SKM-1 treated with dmso at 0.1 percent for 144 hours (cell line): ENCODE data around the gene SPATS2L.

Source experiments
- DNase-seq: peaks from one replicate; lab custom pipeline; 2025; ENCODE audit not compliant: unreplicated experiment; lab: John Stamatoyannopoulos, UW

SPATS2L gene

DNA sequence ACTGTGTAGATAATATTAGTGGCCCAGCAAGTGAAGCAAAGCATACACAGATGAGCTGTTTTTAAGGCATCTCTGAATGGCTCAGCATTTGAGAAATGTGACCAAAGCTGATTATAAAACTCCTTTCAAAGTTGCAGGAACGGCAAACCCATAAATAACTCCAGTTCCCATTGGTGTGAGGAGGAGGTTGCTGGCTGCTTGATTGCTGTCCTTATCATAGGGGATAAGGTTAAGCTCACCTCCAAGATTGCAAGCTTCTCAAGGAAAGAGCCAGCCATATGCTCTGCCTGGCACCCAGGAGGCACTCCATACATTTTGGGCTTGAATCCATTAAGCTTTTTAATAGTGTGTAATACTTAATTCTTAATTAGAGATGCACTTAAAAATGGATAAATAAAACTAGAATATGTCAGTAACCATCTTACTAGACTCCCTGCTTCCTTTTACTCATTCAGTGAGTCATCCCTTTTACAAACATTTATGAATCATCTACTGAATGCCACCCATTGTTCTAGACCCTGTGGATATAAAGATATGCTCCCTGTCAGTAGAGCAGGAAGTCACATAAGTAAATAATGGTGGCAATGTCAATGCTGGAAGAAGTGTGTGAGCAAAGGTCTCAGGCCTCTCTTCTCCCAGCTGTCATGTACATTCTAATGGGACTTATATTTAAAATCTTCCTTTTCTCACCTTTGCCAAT, 99.3 kb downstream of the SPATS2L start:
- no peak for DNase-seq

DNA sequence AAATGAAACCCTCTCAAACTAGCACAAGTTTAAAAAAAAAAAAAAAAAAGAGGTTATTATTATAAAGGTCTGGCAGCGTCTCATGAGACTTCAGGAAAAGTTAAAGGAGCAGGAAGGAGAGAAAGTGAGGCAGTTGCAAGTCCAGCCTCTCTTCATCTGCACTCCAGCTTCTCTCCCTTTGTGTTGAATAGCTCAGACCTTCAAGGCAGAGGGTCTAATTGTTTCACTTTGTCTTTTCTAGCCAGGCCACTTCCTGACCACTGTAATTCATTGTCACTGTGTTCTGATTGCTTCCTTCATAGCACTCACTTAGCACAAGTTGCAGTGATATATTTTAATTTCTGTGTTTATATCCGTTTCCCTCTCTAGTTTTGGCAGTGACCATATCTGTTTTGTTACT, 99.9 kb downstream of the SPATS2L start:
- DNase-seq, result no peak

DNA sequence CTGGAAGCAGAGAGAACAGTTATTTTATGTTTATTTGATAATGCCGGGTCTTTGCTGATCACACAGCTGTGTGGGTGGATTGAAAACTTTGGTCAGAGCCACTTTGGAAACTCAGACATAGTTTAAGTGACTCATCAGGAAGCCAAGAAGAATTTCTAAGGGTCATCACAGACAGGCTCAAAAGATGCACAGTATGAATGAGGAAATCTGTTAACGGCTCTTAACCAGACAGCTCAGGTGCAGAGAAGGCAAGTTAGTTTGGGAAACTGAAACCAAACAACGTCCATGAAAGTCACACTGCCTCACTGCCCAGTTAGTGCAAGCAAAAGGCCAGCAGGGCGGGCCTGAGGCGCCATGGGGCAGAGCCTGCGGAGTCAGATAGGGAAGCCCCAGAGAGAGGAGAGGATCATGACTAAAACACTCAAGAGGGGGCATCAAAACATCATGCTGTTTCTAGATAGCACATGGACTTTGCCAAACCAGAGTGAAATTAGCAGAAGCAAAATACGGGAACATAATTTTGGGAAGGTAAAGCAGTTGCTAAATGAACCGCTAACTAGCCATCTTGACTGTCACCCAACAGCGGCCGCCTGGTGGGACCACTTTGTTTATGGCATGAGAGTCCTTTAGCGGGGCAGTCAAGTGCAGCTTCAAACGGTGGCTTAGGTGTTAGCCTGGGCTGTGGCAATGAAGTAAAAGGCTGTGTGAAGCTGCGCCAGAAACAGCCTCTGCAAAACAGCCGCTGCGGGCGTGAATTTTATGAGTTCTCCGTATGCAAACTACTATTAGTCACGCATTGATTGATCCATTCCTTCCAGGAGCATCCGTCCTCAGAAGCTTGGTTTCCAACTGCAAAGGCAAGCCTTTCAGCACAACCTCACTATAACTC, 102.2 kb downstream of the SPATS2L start:
- DNase-seq, result no peak

DNA sequence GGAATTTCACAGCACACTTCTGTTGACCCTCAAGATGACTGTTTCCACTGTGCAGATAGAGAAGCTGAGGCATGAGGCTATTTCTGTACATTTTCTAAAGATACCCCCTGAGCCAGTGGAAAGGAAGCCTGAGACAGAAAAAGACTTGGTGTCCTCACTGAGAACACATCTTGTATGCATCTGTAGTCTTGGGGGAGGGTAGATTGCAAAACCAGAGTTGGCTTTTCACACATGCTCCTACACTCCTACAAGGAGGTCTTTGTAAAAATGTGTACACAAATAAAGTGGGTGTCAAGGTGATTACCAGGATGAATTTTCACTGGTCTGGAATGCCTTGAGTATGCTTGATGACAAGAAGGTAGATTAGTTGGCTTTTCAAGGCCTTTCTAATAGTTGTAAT, 105.3 kb downstream of the SPATS2L start:
- no peak for DNase-seq

DNA sequence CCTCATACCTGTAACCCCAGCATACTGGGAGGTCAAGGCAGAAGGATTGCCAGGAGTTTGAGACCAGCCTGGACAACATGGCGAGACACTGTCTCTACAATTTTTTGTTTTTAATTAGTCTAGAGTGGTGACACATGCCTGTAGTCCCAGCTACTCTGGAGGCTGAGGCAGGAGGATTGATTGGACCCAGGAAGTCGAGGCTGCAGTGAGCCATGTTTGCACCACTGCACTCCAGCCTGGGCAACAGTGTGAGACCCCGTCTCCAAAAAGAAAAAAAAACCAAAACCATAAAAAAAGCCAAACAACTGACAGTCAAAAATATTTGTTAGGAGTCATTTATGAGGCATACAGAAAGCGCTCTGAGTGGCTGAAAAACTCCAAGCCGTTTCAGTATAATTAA, 107.9 kb downstream of the SPATS2L start:
- no peak for DNase-seq

DNA sequence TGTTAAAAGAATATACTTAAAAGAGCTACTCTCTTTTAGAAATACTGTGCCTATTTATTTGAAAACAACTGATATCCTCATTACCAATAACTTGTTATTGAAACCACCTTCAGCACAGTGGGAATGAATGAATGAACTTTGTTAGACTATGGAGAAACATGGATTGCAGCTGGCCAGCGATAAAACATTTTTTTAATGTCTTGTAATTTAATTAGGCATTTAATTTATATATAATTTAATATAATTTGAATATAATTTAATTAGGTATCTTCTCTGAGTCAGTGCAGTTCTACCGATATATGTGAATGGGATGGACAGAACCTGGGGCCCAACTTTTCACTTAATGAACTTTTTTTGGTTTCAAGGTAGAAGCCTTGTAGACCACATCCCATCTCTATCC, 109.0 kb downstream of the SPATS2L start:
- DNase-seq, result no peak

DNA sequence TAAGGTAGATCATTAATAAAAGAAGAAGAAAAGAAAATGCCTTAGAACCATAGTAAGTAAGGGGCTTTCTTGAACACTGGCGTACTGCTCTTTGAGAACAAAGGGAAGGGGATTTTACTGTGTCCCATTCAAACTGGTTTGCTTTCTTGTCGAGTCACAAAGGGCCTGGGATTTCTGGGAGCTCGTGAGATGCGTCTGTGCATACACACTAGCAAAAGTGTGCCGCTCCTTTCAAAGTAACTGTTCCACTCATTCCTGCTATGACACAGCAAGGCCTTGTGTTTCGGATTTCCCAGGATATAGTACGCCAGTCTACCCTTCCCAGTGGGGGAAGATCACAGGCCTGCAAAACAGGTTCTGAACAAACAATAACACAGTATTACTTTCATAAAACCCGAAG, 110.4 kb downstream of the SPATS2L start:
- DNase-seq, result no peak

DNA sequence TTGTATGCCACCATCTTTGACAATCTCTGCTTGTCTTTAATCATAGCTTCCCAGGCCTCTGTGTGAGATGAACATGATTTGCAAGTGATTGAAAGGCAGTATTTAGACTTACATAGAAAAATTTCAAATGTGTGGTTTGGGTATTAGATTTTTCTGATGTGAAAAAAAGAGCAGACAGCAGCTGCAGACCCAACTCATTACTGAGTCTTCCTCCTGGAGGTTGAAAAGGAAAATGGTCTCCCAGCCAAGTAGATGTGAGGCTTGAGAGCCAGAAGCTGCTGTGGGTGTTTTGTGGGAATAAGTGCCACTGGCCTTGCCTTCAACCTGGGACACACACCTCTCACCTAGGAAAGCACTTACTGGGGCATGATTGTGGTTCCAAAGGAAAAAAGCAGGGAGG, 110.9 kb downstream of the SPATS2L start:
- DNase-seq, result no peak

DNA sequence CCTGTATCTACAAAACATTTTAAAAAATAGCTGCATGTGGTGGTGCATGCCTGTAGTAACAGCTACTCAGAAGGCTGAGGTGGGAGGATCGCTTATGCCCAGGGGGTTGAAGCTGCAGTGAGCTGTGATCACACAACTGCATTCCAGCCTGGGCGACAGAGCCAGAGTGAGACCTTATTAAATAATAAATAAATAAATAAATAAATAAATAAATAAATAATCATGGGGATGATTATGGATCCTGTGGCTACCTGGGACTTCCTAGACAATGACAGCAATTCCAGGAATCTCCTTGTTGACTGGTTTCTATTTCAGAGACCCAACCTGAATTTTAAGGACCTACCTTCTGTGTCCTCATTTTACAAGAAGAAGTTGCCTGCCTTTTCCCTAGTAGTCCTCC, 111.9 kb downstream of the SPATS2L start:
- no peak for DNase-seq

DNA sequence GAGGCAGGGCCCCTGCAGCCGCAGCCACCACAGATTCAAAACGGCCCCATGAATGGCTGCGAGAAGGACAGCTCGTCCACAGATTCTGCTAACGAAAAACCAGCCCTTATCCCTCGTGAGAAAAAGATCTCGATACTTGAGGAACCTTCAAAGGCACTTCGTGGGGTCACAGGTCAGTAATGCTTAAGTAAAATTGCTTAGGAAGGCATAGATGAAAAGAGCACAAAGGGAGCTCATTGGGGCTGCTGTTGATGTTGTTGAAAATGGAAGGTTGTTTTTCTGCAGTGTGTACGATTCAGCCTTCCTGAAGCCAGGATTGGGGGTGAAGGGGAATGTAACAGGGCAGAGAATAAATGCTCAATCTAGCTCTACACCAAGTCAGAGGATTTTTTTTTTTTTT, 112.8 kb downstream of the SPATS2L start:
- no peak for DNase-seq

DNA sequence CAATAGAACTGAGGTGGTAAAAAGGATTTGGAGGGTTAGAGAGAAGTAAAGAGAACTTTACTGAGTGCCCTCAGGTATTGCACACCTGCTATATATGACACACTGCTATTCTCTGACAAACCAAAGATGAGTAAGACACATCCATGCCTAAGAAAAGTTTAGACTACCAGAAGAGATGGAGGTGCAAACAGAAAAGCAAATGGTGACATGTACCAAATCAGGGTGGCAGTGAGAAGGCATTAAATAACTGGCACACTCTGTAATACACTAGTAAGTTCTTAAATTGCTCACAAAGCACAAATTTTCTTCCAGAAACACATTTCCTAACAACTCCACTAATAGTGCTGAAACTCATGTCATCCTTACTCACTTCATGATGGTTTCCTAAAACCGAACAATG, 114.8 kb downstream of the SPATS2L start:
- DNase-seq, result no peak

DNA sequence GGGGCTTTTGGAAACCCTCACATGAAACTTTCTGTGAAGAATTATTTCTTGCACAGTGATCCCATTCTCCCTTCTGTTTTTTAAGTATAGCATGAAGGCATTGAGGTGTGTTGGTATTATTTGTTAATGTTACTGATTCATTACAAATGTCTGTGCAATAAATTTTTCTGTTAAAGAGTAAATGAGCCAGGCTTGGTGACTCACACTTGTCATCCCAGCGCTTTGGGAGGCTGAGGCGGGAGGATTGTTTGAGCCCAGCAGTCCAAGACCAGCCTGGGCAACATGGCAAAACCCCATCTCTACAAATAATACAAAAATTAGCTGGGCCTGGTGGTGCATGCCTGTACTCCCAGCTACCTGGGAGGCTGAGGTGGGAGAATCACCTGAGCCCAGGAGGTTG, 115.6 kb downstream of the SPATS2L start:
- no peak for DNase-seq

DNA sequence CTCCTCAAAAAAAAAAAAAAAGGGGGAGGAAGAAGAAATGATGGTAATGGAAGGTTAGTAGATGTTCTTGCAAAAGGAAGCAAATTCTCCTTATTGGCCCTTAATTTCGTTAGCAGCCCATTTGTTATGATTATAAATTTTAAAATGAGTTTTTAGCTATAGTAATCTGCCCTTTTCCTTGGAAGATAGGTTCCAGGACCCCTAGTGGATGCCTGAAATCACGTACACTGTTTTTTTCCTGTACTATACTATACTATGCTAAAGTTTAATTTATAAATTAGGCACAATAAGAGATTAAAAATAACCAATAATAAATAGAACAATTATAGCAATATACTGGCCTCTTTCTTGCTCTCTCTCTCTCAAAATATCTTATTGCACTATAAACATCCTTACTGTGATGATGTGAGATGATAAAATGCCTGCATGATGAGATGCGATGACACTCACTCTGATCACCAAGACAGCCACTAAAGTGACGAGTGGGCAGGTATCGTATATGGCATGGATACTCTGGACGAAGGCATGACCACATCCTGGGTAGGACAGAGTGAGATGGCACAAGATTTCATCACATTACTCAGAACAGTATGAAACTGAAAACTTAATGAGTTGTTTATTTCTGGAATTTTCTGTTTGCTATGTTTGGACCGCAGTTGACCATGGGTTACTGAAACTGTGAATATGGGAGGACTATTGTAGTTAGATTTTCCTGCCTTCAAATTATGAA, 116.2 kb downstream of the SPATS2L start:
- no peak for DNase-seq

DNA sequence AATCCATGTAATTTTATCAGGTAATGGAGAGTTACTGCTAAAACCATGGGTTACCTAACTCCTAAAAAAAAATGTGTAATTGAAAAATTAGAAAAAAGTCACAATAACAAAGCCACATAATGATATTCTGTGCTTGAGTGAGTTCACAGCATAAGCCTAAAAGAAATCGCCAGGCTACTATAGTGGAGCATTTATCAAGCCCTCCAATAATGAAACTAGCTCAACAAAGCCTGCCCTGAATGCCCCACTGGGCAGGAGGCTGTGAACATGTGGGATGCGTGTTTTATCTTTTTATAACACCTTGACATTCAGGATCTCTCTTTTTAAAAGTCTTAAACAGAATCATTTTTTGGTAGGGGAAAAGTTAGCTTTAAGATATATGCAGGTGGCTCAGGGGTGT, 117.0 kb downstream of the SPATS2L start:
- no peak for DNase-seq

DNA sequence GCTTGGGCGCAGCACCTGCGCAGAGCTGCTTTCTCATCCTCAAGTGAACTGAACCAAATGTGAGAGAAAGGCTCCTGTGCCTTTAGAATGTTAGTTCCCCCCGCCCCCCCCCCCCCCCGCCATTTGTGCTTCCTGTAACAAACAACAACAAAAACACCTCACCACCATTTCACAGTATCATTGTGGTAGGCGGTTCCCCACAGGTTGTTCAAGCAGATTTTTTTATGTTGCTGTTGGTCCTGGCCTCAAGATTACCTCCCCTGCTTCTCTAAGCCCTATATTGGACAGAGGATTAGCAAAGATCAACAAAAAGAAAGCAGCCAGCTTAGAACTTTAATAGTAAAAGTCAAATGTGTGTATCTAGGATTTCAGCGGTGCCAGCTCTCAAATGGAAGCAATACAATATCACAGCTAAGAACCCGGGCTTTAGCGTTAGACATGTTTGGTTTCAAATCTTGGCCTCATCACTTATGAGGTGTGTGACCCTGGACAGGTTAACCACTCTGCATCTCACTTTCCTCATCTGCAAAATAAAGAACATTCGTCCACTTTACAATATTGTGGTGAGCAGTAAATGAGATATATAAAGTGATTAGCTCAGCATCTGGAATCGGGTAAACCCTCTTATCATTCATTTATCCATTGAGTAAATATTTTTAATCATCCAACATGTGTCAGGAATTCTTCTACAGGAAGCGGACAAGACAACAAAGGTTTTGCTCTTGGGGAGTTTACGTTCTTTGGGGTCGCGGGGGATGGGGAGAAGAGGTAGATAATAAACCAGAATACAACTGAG, 118.7 kb downstream of the SPATS2L start:
- no peak for DNase-seq

DNA sequence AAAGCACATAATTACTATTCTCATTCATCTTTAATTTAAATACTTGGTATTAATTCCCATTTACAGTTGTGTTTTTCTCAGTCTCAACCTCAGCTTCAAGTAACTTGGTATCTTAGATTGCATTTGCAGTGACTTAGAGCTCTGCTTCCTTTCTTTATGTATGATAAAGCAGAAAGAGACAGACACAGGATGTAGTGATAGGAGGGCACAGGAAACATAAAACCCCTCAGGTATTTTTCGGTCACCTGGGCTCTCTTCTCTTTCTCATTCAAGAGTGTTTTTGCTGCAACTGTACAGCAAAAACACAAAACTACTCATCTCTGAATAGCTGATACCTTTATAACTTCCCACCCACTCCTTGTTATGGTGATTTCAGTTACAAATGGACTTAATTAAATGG, 120.3 kb downstream of the SPATS2L start:
- no peak for DNase-seq

DNA sequence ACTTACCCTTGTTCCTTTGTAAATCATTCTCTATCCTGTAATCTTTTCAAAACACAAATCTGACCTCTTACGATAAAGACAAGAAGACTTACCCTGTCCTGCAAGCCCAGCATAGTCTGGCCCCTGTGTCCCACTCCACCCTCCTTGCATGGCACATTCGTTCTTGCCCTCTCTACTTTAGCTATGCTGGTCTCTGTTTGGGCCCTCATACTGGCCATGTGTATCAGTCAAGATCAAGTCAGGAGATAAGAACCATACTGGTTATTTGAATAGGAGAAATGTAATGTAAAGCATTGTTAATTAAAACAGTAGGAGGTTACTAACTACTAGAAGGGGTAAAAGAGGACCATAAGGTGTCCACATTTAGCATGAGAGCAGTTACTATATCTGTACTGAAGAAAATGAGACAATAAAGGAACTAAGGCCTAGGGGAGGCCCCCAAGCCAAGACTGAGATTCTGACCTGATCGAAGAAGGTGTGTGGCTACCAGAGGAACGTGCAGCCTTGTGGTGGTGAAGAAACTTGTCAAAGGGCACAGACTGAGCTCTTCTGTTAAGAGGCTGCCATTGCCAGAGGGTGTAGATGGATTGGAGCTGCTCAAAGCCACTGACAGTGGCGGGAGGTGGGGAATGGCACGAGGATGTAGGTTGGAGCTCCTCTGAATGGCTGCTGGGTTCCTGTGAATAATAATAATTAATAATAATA, 122.6 kb downstream of the SPATS2L start:
- DNase-seq, result no peak

DNA sequence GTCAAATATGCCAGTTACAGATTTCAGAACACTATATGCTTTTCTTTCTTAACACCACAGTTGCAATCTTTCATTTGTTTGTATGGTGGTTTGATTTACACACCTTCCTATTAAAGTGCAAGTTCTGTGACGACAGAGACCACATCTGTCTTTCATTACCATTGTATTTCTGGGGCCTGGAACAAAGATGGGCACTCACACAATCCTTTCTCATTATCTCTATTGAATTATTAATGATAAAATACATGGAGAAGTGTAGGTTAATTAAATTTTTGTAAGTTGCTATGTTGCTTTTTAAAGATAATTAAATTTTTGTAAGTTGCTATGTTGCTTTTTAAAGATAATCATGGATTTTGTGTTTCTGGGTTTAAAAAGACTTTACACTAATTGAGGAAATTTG, 123.5 kb downstream of the SPATS2L start:
- no peak for DNase-seq

DNA sequence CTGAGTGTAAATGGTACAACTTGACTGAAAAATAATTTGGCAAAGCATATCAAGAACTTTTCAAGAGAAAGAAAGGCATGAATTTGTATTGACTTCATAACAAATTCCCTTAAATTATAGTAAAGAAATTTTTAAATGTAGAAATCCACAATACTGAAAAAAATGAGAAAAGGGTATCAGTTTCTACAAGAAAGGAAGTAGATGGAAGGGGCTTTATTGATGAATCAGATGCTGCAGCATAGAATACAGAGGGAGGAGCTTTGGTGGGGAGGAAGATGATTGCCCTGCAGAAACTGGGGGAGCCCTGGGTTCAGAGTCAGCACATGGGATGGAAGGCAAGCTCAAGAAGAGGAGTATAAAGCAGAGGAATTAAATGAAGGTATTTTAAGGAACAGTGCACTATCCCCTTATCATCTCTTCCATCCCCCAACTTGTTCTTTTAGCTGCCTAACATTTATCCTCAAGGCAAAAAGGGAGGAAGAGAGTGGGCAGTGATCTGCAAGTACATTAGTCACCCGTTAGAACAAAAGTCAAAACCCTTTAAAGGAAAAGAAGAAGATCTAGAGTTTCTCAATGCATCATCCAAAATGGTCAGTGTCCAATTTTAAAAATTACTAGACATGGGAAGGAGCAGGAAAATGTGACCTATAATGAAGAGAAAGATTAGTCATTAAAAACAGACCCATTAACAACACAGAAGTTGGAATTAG, 125.7 kb downstream of the SPATS2L start:
- no peak for DNase-seq

DNA sequence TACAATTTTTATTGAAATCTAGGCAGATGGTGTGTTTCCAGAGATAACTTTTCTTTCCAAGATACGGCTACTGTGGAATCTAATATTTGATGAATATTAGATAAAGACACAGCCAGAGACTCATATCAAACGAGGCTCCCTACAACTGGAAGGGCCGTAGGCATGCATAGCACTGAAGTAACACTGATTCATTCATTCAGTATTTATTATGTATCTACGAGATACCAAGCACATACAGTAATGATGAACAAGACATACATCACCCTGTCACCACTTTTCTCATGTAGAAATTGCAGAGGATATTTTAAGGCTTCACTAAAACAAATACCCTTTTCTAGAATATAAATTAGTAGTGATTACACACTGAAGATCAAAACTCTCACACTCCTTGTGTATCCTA, 128.9 kb downstream of the SPATS2L start:
- DNase-seq, result no peak
